ENCODE results near the gene SSNA1.

The SSNA1 gene

DNA sequence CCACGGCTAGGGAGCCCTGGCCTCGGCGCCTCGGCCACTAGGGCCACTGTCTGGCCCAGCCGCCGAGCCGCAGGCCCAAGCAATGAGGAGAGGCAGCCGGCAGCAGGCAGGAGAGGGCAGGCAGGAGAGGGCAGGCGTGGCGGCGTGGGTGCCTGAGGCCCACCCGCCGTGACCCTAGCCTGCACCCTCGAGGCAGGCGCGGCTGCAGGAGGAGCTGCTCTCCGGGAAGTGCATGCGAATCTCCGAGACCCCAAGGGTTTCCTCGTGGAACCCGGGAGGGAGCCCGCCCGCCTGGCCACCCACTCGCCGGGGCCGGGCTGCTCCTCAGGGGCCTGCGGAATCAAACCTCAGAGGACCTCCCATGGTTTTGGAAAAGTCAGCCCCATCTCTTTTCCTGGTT, 40.2 kb upstream of the SSNA1 start:
- H3K4me3 ChIP-seq (replicated peaks in 1 of 2; ENCODE audit: low read depth in 2 of 2, low read length in 2 of 2): no peak overlapping the region
- DNase-seq (ENCODE audit: low read depth in 2 of 2): no peak
- TF ChIP-seq, protein P1, sequence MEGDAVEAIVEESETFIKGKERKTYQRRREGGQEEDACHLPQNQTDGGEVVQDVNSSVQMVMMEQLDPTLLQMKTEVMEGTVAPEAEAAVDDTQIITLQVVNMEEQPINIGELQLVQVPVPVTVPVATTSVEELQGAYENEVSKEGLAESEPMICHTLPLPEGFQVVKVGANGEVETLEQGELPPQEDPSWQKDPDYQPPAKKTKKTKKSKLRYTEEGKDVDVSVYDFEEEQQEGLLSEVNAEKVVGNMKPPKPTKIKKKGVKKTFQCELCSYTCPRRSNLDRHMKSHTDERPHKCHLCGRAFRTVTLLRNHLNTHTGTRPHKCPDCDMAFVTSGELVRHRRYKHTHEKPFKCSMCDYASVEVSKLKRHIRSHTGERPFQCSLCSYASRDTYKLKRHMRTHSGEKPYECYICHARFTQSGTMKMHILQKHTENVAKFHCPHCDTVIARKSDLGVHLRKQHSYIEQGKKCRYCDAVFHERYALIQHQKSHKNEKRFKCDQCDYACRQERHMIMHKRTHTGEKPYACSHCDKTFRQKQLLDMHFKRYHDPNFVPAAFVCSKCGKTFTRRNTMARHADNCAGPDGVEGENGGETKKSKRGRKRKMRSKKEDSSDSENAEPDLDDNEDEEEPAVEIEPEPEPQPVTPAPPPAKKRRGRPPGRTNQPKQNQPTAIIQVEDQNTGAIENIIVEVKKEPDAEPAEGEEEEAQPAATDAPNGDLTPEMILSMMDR (IDR thresholded peaks at IDR 0.05; ENCODE audit: low read depth, low read length): no peak

DNA sequence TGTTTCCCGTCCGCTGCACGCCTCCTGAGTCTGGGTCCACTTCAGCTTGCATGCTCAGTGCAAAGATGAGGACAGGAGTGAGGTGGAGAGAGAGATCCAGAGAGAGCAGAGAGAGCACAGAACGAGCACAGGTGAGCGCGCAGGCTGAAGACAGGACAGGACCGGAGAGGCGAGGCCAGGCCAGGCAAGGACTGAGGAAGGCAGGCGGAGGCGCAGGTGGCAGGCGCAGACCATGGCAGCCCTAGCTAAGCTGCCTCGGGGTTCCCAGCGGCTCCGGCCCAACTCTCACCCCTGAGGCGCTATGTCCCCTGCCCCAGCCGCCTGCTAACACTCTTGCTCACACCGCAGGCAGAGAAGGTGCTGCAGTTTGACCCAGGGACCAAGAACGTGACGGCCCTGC, 39.8 kb upstream of the SSNA1 start:
- H3K4me3 ChIP-seq (replicated peaks in 1 of 2; ENCODE audit: low read depth in 2 of 2, low read length in 2 of 2): no peak overlapping the region
- DNase-seq (ENCODE audit: low read depth in 2 of 2): no peak
- TF ChIP-seq, protein P1 (IDR thresholded peaks at IDR 0.05; ENCODE audit: low read depth, low read length): no peak

DNA sequence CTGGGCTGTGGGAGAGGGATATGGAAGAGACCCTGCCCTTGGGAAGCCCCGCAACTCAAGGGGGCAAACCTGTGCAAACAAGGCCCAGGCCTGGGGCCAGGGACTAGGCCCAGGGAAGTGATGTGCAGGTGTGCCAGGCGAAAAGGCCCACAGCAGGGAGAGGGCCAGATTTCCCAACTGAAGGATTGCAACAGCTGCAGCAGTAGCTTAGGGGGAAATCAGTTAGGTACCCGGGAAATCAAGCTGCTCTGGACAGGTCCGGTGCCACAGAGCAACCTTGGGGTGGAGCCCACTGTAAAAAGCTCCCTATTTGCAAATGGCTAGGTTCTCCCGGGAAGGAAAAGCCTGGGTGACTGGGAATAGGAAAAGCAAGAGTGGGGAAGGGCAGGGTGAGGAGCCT, 39.1 kb upstream of the SSNA1 start:
- no peak overlapping the region for H3K4me3 ChIP-seq (replicated peaks in 1 of 2; ENCODE audit: low read depth in 2 of 2, low read length in 2 of 2)
- no peak for DNase-seq (ENCODE audit: low read depth in 2 of 2)
- TF ChIP-seq, protein P1 (IDR thresholded peaks at IDR 0.05; ENCODE audit: low read depth, low read length): no peak

DNA sequence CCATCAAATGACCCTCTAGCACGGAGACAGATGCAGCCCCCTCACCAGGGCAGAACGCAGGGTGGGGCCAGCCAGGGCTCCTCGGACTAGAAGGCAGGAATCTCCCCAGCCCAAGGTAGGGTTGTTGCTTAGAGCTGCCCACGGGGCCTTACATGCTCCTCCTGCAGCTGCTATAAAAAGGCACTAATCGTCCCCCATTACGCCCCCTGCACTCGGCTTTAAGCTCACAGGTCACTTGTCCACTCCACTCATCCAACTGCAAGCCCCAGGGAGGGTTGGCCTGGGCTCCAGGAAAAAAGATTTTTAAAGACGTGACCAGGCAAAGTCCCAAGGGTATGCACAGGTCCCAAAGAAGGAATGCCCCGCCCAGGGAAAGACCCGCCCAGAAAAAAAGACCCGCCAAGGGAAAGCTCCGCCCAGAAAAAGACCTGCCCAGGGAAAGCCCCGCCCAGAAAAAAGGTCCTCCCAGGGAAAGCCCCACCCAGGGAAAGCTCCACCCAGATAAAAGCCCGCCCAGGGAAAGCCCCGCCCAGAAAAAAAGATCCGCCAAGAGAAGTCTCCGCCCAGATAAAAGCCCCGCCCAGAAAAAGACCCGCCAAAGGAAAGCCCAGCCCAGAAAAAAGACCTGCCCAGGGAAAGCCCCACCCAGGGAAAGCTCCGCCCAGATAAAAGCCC, 38.4 kb upstream of the SSNA1 start:
- no peak for DNase-seq (ENCODE audit: low read depth in 2 of 2)
- no peak overlapping the region for H3K4me3 ChIP-seq (replicated peaks in 1 of 2; ENCODE audit: low read depth in 2 of 2, low read length in 2 of 2)
- TF ChIP-seq, protein P1 (IDR thresholded peaks at IDR 0.05; ENCODE audit: low read depth, low read length): no peak

DNA sequence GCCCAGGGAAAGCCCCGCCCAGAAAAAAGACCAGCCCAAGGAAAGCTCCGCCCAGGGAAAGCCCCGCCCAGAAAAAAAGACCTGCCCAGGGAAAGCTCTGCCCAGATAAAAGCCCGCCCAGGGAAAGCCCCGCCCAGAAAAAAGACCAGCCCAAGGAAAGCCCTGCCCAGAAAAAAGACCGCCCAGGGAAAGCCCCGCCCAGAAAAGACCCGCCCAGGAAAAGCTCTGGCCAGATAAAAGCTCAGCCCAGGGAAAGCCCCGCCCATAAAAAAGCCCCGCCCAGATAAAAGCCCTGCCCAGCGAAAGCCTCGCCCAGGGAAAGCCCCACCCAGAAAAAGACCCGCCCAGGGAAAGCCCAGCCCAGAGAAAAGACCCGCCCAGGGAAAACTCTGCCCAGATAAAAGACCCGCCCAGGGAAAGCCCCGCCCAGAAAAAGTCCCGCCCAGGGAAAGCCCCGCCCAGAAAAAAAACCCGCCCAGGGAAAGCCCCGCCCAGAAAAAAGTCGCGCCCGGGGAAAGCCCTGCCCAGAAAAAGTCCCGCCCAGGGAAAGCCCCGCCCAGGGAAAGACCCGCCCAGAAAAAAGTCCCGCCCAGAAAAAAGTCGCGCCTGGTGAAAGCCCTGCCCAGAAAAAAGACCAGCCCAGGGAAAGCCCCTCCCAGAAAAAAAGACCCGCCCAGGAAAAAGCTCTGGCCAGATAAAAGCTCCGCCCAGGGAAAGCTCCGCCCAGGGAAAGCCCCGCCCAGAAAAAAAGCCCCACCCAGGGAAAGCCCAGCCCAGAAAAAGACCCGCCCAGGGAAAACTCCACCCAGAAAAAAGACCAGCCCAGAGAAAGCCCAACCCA, 37.6 kb upstream of the SSNA1 start:
- no peak overlapping the region for H3K4me3 ChIP-seq (replicated peaks in 1 of 2; ENCODE audit: low read depth in 2 of 2, low read length in 2 of 2)
- peak; percentile 28 to 50 for DNase-seq (ENCODE audit: low read depth in 2 of 2)
- TF ChIP-seq, protein P1 (IDR thresholded peaks at IDR 0.05; ENCODE audit: low read depth, low read length): no peak

- TF ChIP-seq, protein P1 (IDR thresholded peaks at IDR 0.05; ENCODE audit: low read depth, low read length): no peak
- H3K4me3 ChIP-seq (replicated peaks in 1 of 2; ENCODE audit: low read depth in 2 of 2, low read length in 2 of 2): no peak overlapping the region
- DNase-seq (ENCODE audit: low read depth in 2 of 2): no peak
These were observed 35.6 kb upstream of the SSNA1 start for GRCh38 chr9:137152844-137153405.

Data from cardiac fibroblast (primary cell).